Activated CD4-positive, alpha-beta memory T cell treated with anti-CD3 and anti-CD28 coated beads, Interleukin-2, amount 10 ng/mL, durations not matched to agents 7 days and 5 days (primary cell): ENCODE data around the gene DDRGK1. TPM values are rescaled to one million over a fixed set of nuclear protein-coding genes. Genes with fewer than 3 reads are reported as not detected.
"Not testable (repeated sequence)": the region's sequence is repeated elsewhere in the genome, so short reads cannot be mapped to it uniquely, and the experiment has no call there.

Experiments
- CTCF ChIA-PET: fragments of 350-600 bp; sonication (Branson Sonifier 250); formaldehyde crosslinking; loops from one replicate; lab custom pipeline; 2021; ENCODE audit warnings: antibody characterized with exemption, inconsistent platforms; lab: Charles Lee
- POLR2A ChIA-PET: fragments of 350-600 bp; sonication (Branson Sonifier 250); formaldehyde crosslinking; loops from one replicate; lab custom pipeline; 2021; ENCODE audit warnings: antibody characterized with exemption; lab: Charles Lee
- DNase-seq: peaks from one replicate; pipeline ENCODE4 v3.0.0-alpha.2; 2020
- H3K27ac Mint-ChIP-seq: one replicate; pipeline ENCODE4 v1.8.0; 2021; ENCODE audit warnings: mild to moderate bottlenecking, mixed read lengths
- H3K27me3 Mint-ChIP-seq: one replicate; pipeline ENCODE4 v1.8.0; 2021; ENCODE audit warnings: mixed read lengths
- H3K36me3 Mint-ChIP-seq: one replicate; pipeline ENCODE4 v1.8.0; 2021; ENCODE audit warnings: low read depth, mixed read lengths
- H3K4me1 Mint-ChIP-seq: one replicate; pipeline ENCODE4 v1.8.0; 2021; ENCODE audit warnings: mixed read lengths
- H3K4me3 Mint-ChIP-seq: one replicate; pipeline ENCODE4 v1.8.0; 2021; ENCODE audit warnings: mild to moderate bottlenecking, mixed read lengths
- H3K9me3 Mint-ChIP-seq: one replicate; pipeline ENCODE4 v1.8.0; 2021; ENCODE audit warnings: mixed read lengths
- total RNA-seq, 2 experiments: library from RNA; stranded (reverse); gene quantifications; one replicate each; pipeline ENCODE4 v1.2.3, GENCODE V29; 2021

Gene DDRGK1
- total RNA-seq, 2 experiments from 2014 or later, result 66.6 to 68.3 TPM

DNA sequence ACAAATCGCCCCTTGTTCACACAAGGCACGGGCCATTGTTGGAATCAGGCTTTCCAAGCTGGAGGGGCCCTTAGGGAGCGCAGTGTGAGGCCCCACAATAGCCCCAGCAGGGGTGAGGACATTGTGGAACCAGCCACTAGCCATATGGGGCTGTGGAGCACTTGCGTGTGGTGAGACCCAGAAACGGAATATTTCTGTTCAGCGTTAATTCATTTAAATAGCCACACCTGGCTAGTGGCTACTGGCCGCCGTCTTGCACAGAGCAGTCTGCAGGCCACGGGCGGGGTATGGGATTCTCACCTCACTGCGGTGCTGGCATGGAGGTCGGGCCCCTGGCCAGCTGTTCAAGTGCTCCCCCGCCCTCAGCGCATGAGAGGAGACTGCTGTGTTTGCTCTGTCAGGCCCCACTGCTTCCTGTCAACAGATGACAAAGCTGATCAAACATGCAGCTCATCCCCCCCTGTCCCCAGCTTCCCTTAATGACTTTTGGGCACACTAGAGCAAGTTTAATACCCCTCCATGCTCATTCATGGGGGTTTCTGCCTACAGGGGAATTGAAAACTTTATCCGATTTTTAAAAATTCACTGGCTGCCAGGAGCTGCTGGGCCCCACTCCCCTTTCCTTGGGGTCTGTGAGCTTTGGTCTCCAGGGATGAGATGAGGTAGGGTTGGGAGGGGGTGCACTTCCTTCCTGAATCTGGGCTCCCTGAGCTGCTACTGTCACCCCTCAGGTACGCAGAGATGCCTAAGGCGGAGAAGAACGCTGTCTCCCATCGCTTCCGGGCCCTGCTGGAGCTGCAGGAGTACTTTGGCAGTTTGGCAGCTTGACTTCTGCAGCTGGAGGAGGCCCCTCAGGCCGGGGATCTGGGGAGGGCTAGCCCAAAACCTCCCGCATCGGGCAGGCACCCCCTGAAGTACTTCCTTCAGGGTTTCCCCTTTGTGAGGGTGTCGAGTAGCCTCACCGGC, 18.4 kb upstream of the DDRGK1 start:
- H3K27me3 Mint-ChIP-seq, result no peaks in the 10 kb centered on the region
- peaks cover 10% of the 10 kb centered on the region for H3K36me3 Mint-ChIP-seq
- POLR2A ChIA-PET, result interaction anchor here (1.1 to 1.8 kb wide), 2 partner anchors 16 to 19 kb away, joined by 3 to 4 read pairs; partner anchors contain the start of gene SLC4A11
- H3K4me1 Mint-ChIP-seq, result peaks cover 12% of the 10 kb centered on the region
- H3K4me3 Mint-ChIP-seq, result no peak overlapping the region
- CTCF ChIA-PET, result interaction anchor here (0.6 to 7.5 kb wide), 4 partner anchors 13 to 170 kb away, joined by 3 to 73 read pairs (median 3); no protein-coding TSS in a partner anchor
- peak overlapping the region; percentile 11 for H3K27ac Mint-ChIP-seq
- DNase-seq, result no peak
- no peaks in the 10 kb centered on the region for H3K9me3 Mint-ChIP-seq

GRCh38 chr20:3221398-3222226, 17.1 kb upstream of the DDRGK1 start:
- peaks cover 12% of the 10 kb centered on the region for H3K4me1 Mint-ChIP-seq
- H3K36me3 Mint-ChIP-seq, result peaks cover 10% of the 10 kb centered on the region
- CTCF ChIA-PET, result interaction anchor here (0.6 to 7.5 kb wide), 3 partner anchors 82 to 168 kb away, joined by 3 to 73 read pairs (median 3); no protein-coding TSS in a partner anchor
- DNase-seq, result no peak
- no peak overlapping the region for H3K4me3 Mint-ChIP-seq
- POLR2A ChIA-PET, result interaction anchor here (1.8 kb wide), 1 partner anchor 18 kb away, joined by 4 read pairs; no protein-coding TSS in a partner anchor
- H3K27me3 Mint-ChIP-seq, result no peaks in the 10 kb centered on the region
- no peaks in the 10 kb centered on the region for H3K9me3 Mint-ChIP-seq
- no peak overlapping the region for H3K27ac Mint-ChIP-seq

GRCh38 chr20:3218307-3218988, 14.0 kb upstream of the DDRGK1 start:
- peaks cover 12% of the 10 kb centered on the region for H3K4me1 Mint-ChIP-seq
- H3K27ac Mint-ChIP-seq, result no peak overlapping the region
- no peaks in the 10 kb centered on the region for H3K27me3 Mint-ChIP-seq
- ChIA-PET POLR2A (interaction anchor here (0.9 to 1.8 kb wide), 4 partner anchors 9 to 99 kb away, joined by 3 to 8 read pairs (median 3); partner anchors contain the start of gene ITPA), CTCF (interaction anchor here (0.6 to 7.5 kb wide), 22 partner anchors 8 to 416 kb away, joined by 3 to 73 read pairs (median 4); partner anchors contain the start of genes ITPA and SLC4A11)
- peak; percentile 79 for DNase-seq
- H3K9me3 Mint-ChIP-seq, result no peaks in the 10 kb centered on the region
- no peak overlapping the region for H3K4me3 Mint-ChIP-seq
- peaks cover 17% of the 10 kb centered on the region for H3K36me3 Mint-ChIP-seq

GRCh38 chr20:3215359-3215917, 11.0 kb upstream of the DDRGK1 start:
- H3K9me3 Mint-ChIP-seq, DNase-seq, POLR2A ChIA-PET, H3K4me3 Mint-ChIP-seq, H3K27me3 Mint-ChIP-seq, CTCF ChIA-PET, H3K27ac Mint-ChIP-seq, H3K4me1 Mint-ChIP-seq: not testable (repeated sequence)
- peaks cover 14% of the 10 kb centered on the region for H3K36me3 Mint-ChIP-seq

GRCh38 chr20:3213226-3213625, 8.7 kb upstream of the DDRGK1 start:
- no peaks in the 10 kb centered on the region for H3K9me3 Mint-ChIP-seq
- CTCF ChIA-PET, result interaction anchor here (1.2 kb wide), 1 partner anchor 103 kb away, joined by 3 read pairs; no protein-coding TSS in a partner anchor
- DNase-seq, result no peak
- POLR2A ChIA-PET, result no interaction called here
- H3K4me3 Mint-ChIP-seq, result no peak overlapping the region
- peaks cover 19% of the 10 kb centered on the region for H3K4me1 Mint-ChIP-seq
- peaks cover 21% of the 10 kb centered on the region for H3K36me3 Mint-ChIP-seq
- no peaks in the 10 kb centered on the region for H3K27me3 Mint-ChIP-seq
- no peak overlapping the region for H3K27ac Mint-ChIP-seq

DNA sequence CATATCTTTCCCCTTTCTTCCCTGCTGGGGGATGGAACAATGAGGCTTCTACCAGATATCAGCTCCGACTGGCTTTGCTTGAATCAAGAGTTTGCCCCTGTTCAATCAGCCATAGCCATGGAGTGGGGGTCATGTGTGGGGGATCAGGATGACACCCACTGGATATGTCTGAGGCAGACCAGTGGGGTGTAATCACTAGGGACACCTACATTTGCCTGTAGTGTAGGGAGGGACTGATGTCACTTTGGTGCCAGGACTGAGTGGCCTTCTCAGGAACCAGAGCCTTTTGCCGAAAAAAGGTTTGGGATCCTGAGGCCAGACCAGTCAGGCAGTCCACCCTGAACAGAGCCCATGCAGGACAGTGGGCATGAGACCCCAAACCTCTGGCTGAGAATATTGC, 5.9 kb upstream of the DDRGK1 start:
- Mint-ChIP-seq H3K4me1 (peaks cover 19% of the 10 kb centered on the region), H3K27me3 (no peaks in the 10 kb centered on the region), H3K36me3 (peaks cover 21% of the 10 kb centered on the region), H3K27ac (peak overlapping the region; percentile 90), H3K4me3 (peak overlapping the region; percentile 95), H3K9me3 (no peaks in the 10 kb centered on the region)
- no peak for DNase-seq
- ChIA-PET CTCF (interaction anchor here (0.9 to 1.6 kb wide), 5 partner anchors 8 to 157 kb away, joined by 3 to 9 read pairs (median 5); no protein-coding TSS in a partner anchor), POLR2A (interaction anchor here (0.9 to 6.1 kb wide), 5 partner anchors 8 to 164 kb away, joined by 3 to 48 read pairs (median 8); partner anchors contain the start of genes FASTKD5, MRPS26 and UBOX5)

- Mint-ChIP-seq H3K36me3 (peaks cover 21% of the 10 kb centered on the region), H3K27me3 (no peaks in the 10 kb centered on the region), H3K27ac (peak overlapping the region; percentile 90), H3K4me1 (peaks cover 20% of the 10 kb centered on the region), H3K9me3 (no peaks in the 10 kb centered on the region), H3K4me3 (peak overlapping the region; percentile 95)
- CTCF ChIA-PET, result interaction anchor here (0.8 to 1.6 kb wide), 7 partner anchors 9 to 156 kb away, joined by 3 to 9 read pairs (median 4); no protein-coding TSS in a partner anchor
- POLR2A ChIA-PET, result interaction anchor here (0.9 to 6.1 kb wide), 5 partner anchors 8 to 164 kb away, joined by 3 to 48 read pairs (median 8); partner anchors contain the start of genes FASTKD5, MRPS26 and UBOX5
- DNase-seq, result no peak
Measured at GRCh38 chr20:3209946-3210317, 5.5 kb upstream of the DDRGK1 start.

- CTCF ChIA-PET, result interaction anchor here (0.8 to 1.9 kb wide), 6 partner anchors 9 to 156 kb away, joined by 3 to 9 read pairs (median 4); no protein-coding TSS in a partner anchor
- peaks cover 23% of the 10 kb centered on the region for H3K4me1 Mint-ChIP-seq
- POLR2A ChIA-PET, result interaction anchor here (0.9 to 6.1 kb wide), 7 partner anchors 9 to 163 kb away, joined by 3 to 48 read pairs (median 5); partner anchors contain the start of genes FASTKD5, MRPS26, SLC4A11 and UBOX5
- no peaks in the 10 kb centered on the region for H3K9me3 Mint-ChIP-seq
- H3K36me3 Mint-ChIP-seq, result peaks cover 21% of the 10 kb centered on the region
- H3K4me3 Mint-ChIP-seq, result peak within 1 kb of the TSS; percentile 95
- no peaks in the 10 kb centered on the region for H3K27me3 Mint-ChIP-seq
- DNase-seq, result peak; percentile 72
- H3K27ac Mint-ChIP-seq, result peak within 1 kb of the TSS; percentile 90
Measured at GRCh38 chr20:3209257-3209945, 4.9 kb upstream of the DDRGK1 start, which contains the start of gene ITPA. Gene ITPA (plus strand): TSS chr20:3209498. CDS start chr20:3209552, 54 bp downstream.

DNA sequence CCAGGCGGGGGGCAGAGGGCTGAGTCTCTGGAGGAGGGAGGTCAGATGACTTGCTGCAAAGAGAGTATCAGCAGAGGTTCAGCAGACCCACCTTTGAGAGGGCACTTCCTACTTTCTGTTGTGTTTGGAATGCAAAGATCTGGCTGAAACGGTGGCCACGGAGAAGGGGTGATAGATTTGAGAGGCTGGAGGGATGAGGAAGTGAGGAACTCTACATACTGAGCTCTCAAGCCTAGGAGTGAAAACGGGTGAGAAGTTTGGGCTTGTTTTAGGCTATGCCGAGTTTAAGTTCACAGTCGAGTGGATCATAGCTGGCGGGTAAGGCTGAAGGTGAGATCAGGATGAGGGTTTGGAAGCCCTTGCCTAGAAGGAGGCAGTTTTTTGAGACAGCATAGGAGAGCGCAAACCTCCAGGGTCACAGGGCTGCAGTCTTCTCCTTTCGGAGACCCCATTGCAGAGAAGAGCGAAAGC, 4.3 kb upstream of the DDRGK1 start:
- Mint-ChIP-seq H3K27me3 (no peaks in the 10 kb centered on the region), H3K4me3 (peak overlapping the region; percentile 95), H3K9me3 (no peaks in the 10 kb centered on the region), H3K27ac (peak overlapping the region; percentile 90), H3K4me1 (peaks cover 25% of the 10 kb centered on the region), H3K36me3 (peaks cover 23% of the 10 kb centered on the region)
- POLR2A ChIA-PET, result interaction anchor here (1.2 to 6.1 kb wide), 5 partner anchors 9 to 163 kb away, joined by 4 to 48 read pairs (median 8); partner anchors contain the start of genes FASTKD5, MRPS26, SLC4A11 and UBOX5
- peak; percentile 24 for DNase-seq
- CTCF ChIA-PET, result interaction anchor here (1.0 to 1.9 kb wide), 4 partner anchors 8 to 108 kb away, joined by 3 to 5 read pairs (median 4); no protein-coding TSS in a partner anchor

DNA sequence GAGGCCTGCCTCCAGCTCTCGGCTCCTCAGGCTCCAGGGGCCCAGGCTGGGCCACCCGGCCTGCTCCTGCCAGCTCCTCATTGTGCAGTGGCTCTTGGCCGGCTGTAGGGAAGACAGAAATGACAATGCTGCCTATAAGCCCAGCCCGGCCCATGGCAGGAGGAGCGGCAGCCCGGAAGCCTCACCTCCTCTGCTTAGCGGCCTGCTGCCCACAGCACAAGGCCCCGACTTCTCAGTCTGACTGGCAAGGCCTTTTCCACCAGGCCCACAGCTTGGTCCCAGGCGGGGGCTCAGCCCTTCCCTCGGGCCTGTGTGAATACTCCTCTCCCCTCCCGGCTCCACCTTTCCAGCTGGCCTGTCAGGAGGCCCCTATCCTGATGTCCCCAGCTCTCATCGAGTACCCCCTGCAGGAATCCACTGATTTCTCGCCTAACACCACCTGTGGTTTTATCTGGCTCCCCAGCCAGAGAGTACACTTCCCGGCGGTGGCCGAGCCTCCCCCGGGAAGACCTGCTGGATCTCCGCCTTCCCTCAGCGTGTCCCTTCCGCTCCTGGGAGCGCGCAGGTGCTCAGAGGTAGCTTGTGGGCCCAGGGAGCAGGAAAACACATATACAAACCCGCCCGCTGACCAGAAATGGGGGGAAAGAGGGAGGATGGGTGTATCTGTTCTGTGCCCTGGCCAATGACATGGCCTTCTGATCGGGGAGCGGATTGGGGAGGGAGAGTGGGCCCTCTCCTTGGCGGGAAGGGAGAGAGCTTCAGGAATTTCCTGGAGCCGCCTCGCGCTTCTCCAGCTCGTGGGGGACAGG, 963 bp downstream of the DDRGK1 start:
- H3K4me3 Mint-ChIP-seq, result peak overlapping the region; percentile 89
- H3K4me1 Mint-ChIP-seq, result peaks cover 23% of the 10 kb centered on the region
- H3K27ac Mint-ChIP-seq, result peak overlapping the region; percentile 91
- ChIA-PET CTCF (interaction anchor here (1.2 to 1.6 kb wide), 3 partner anchors 15 to 48 kb away, joined by 3 to 6 read pairs (median 5); no protein-coding TSS in a partner anchor), POLR2A (interaction anchor here (0.9 to 3.9 kb wide), 22 partner anchors 11 to 552 kb away, joined by 3 to 22 read pairs (median 4); partner anchors contain the start of genes FASTKD5, LZTS3, NOP56 and PTPRA)
- H3K9me3 Mint-ChIP-seq, result no peaks in the 10 kb centered on the region
- DNase-seq, result peak; percentile 70
- peaks cover 42% of the 10 kb centered on the region for H3K36me3 Mint-ChIP-seq
- H3K27me3 Mint-ChIP-seq, result no peaks in the 10 kb centered on the region
